ENCODE results near the gene CRYBA2. TPM values are rescaled to one million over a fixed set of nuclear protein-coding genes. Genes with fewer than 3 reads are reported as not detected.
A peak's percentile ranks its signal among the peaks of the same experiment; 100 is the strongest.

CRYBA2 gene
- total RNA-seq, 1 donor from 2014 or later, result 77.3 TPM

DNA sequence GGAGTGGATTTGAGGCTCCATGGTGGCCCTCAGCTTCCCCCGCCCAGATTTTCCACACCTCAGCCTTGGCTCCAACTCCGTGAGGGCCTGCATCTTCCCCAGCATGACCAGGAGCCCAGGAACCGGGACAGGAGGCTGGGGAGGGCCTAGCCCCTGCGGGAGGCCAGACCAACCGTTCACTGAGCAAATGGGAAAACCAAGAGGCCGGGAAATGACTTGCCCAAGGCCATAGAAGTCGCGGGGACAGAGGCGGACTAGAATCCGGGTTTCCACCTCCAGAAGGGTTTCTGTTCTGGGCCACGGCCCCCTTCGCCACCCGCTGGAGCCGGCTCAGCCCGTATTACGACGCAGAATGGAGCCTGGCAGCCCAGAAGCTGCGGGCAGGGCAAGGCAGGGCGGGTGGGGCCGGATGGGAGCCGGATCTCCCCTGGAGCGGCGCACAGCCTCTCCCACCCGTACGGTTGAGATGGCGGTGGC lies 7.9 kb upstream of the CRYBA2 start:
- DNase-seq (ENCODE audit: extremely low spot score, unreplicated experiment), result peak; percentile 70

DNA sequence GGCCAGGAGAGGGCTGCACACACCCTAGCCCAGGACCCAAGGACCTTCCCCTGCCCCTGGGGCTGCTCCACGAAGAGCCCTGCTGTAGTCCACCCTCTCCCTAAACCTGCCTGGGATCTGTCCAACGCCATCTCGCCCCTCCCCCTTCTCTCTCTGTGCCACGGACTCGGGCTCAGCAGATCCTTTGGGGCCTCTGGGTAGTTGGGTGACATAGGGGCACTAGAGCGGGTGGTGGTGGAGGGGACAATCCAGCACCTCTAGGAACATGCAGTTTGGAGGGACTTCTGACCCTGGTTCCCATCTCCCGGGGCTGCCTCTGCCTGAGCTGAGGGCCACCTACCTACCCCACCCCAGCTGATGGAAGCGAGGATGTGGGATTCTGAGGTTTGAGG lies 7.3 kb upstream of the CRYBA2 start:
- peak overlapping the region; percentile 29 for H3K27ac Mint-ChIP-seq
- H3K36me3 Mint-ChIP-seq, result no peaks in the 10 kb centered on the region
- peak overlapping the region; percentile 57 for H3K4me3 Mint-ChIP-seq
- peaks cover 91% of the 10 kb centered on the region for H3K27me3 Mint-ChIP-seq
- TF ChIP-seq, protein P1, sequence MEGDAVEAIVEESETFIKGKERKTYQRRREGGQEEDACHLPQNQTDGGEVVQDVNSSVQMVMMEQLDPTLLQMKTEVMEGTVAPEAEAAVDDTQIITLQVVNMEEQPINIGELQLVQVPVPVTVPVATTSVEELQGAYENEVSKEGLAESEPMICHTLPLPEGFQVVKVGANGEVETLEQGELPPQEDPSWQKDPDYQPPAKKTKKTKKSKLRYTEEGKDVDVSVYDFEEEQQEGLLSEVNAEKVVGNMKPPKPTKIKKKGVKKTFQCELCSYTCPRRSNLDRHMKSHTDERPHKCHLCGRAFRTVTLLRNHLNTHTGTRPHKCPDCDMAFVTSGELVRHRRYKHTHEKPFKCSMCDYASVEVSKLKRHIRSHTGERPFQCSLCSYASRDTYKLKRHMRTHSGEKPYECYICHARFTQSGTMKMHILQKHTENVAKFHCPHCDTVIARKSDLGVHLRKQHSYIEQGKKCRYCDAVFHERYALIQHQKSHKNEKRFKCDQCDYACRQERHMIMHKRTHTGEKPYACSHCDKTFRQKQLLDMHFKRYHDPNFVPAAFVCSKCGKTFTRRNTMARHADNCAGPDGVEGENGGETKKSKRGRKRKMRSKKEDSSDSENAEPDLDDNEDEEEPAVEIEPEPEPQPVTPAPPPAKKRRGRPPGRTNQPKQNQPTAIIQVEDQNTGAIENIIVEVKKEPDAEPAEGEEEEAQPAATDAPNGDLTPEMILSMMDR (conservative IDR thresholded peaks at IDR 0.05), result no peak
- no peaks in the 10 kb centered on the region for H3K9me3 Mint-ChIP-seq
- DNase-seq (ENCODE audit: extremely low spot score, unreplicated experiment), result no peak
- H3K4me1 Mint-ChIP-seq (ENCODE audit: unreplicated experiment), result peaks cover 12% of the 10 kb centered on the region

More for the DNA sequence above, 7.9 kb upstream of the CRYBA2 start:
- H3K4me3 Mint-ChIP-seq, result peak overlapping the region; percentile 57
- peaks cover 91% of the 10 kb centered on the region for H3K27me3 Mint-ChIP-seq
- H3K9me3 Mint-ChIP-seq, result no peaks in the 10 kb centered on the region
- H3K27ac Mint-ChIP-seq, result no peak overlapping the region
- TF ChIP-seq, protein P1 (conservative IDR thresholded peaks at IDR 0.05), result no peak
- H3K36me3 Mint-ChIP-seq, result no peaks in the 10 kb centered on the region
- H3K4me1 Mint-ChIP-seq (ENCODE audit: unreplicated experiment), result peaks cover 12% of the 10 kb centered on the region

GRCh38 chr2:218999881-219000568 lies 6.8 kb upstream of the CRYBA2 start:
- no peak overlapping the region for H3K27ac Mint-ChIP-seq
- peaks cover 91% of the 10 kb centered on the region for H3K27me3 Mint-ChIP-seq
- no peak for DNase-seq (ENCODE audit: extremely low spot score, unreplicated experiment)
- peaks cover 12% of the 10 kb centered on the region for H3K4me1 Mint-ChIP-seq (ENCODE audit: unreplicated experiment)
- no peaks in the 10 kb centered on the region for H3K9me3 Mint-ChIP-seq
- no peaks in the 10 kb centered on the region for H3K36me3 Mint-ChIP-seq
- TF ChIP-seq, protein P1 (conservative IDR thresholded peaks at IDR 0.05), result no peak
- H3K4me3 Mint-ChIP-seq, result no peak overlapping the region

DNA sequence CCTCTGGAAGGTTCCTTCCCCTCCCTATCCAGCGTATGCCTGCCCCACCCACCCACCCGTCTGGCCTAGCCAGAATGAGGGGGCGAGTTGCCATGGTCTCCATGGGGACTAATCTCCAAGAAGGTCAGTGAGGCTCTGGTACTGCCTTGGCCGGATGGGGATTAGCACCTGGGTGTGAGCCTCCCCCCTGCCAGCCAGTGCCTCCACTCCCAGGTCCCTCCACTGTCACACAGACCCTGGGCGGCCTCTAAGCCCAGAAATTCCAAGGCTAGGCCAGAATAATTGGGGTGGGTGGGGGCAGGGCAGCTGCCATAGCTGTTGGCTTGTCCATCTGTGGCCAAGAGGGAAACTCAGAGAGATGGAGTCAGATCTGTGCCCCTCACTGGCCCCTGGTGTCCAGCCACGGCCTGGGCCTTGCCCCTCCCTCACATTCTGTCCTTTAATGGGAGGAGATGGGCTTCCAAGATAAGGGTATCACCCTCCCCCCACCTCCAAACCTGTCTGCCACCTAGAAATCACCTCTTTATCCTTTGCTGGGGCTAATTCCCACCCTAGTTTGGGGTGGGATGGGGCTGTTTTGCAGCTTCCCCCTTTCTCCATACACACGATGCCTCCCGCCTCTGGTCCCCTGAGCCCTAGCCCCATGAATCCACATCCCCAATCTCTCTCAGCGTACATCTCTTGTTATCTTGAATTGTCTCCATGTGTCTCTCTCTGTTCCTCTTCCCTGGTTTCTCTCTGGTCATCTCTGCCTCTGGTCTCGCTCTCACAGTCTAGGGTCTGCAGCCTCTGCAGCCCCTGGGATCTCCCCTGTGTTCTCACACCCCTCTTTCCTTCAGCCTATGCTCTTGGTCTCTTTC lies 6.0 kb upstream of the CRYBA2 start:
- TF ChIP-seq, protein P1 (conservative IDR thresholded peaks at IDR 0.05), result no peak
- H3K4me1 Mint-ChIP-seq (ENCODE audit: unreplicated experiment), result peaks cover 12% of the 10 kb centered on the region
- H3K4me3 Mint-ChIP-seq, result peak overlapping the region; percentile 25
- H3K9me3 Mint-ChIP-seq, result no peaks in the 10 kb centered on the region
- peaks cover 90% of the 10 kb centered on the region for H3K27me3 Mint-ChIP-seq
- no peak overlapping the region for H3K27ac Mint-ChIP-seq
- no peaks in the 10 kb centered on the region for H3K36me3 Mint-ChIP-seq
- DNase-seq (ENCODE audit: extremely low spot score, unreplicated experiment), result no peak

GRCh38 chr2:218998414-218999002 lies 5.3 kb upstream of the CRYBA2 start:
- H3K27me3 Mint-ChIP-seq, result peaks cover 90% of the 10 kb centered on the region
- peak overlapping the region; percentile 4 for H3K4me3 Mint-ChIP-seq
- H3K36me3 Mint-ChIP-seq, result no peaks in the 10 kb centered on the region
- H3K27ac Mint-ChIP-seq, result peak overlapping the region; percentile 46
- TF ChIP-seq, protein P1 (conservative IDR thresholded peaks at IDR 0.05), result no peak
- H3K9me3 Mint-ChIP-seq, result no peaks in the 10 kb centered on the region
- H3K4me1 Mint-ChIP-seq (ENCODE audit: unreplicated experiment), result peaks cover 9% of the 10 kb centered on the region
- no peak for DNase-seq (ENCODE audit: extremely low spot score, unreplicated experiment)

Measured in type B pancreatic cell (in vitro differentiated cells).